Astrocyte (in vitro differentiated cells and primary cell): ENCODE measurements around the gene IL10RB. TPM values are rescaled to one million over a fixed set of nuclear protein-coding genes. Genes with fewer than 3 reads are reported as not detected.

Source experiments
- DNase-seq: peaks from one replicate; pipeline ENCODE4 v3.0.0-alpha.2; 2010; ENCODE audit warnings: low read depth
- FAIRE-seq: peaks from 2 replicates; lab custom pipeline; 2011; peaks lifted over from hg19 to GRCh38; lab: Jason Lieb, UNC
- H2AFZ ChIP-seq: 2 replicates; pipeline ENCODE4 v1.6.0; 2012; ENCODE audit warnings: low read depth, low read length, inconsistent platforms
- H3K27ac ChIP-seq: 2 replicates; pipeline ENCODE4 v1.5.1; 2011; ENCODE audit warnings: low read depth, low read length, inconsistent platforms
- H3K27me3 ChIP-seq: 2 replicates; pipeline ENCODE4 v1.6.0; 2011; ENCODE audit warnings: low read length, inconsistent platforms; ENCODE audit not compliant: insufficient read depth
- H3K36me3 ChIP-seq: 2 replicates; pipeline ENCODE4 v1.5.1; 2011; ENCODE audit warnings: low read length, inconsistent platforms; ENCODE audit not compliant: insufficient read depth
- H3K4me1 ChIP-seq: 2 replicates; pipeline ENCODE4 v1.5.1; 2011; ENCODE audit warnings: low read length, inconsistent platforms; ENCODE audit not compliant: insufficient read depth
- H3K4me2 ChIP-seq: 2 replicates; pipeline ENCODE4 v1.6.0; 2012; ENCODE audit warnings: low read length, inconsistent platforms
- H3K4me3 ChIP-seq: 2 replicates; pipeline ENCODE4 v1.5.1; 2011; ENCODE audit warnings: low read depth, mild to moderate bottlenecking, low read length, inconsistent platforms; ENCODE audit not compliant: insufficient read depth
- H3K79me2 ChIP-seq: 2 replicates; pipeline ENCODE4 v1.6.0; 2012; ENCODE audit warnings: mild to moderate bottlenecking, low read length, inconsistent platforms; ENCODE audit not compliant: insufficient read depth
- H3K9ac ChIP-seq: 2 replicates; pipeline ENCODE4 v1.6.0; 2012; ENCODE audit warnings: mild to moderate bottlenecking, low read length, inconsistent platforms
- H3K9me3 ChIP-seq: 2 replicates; pipeline ENCODE4 v1.5.1; 2012; ENCODE audit warnings: low read depth, mild to moderate bottlenecking, low read length, inconsistent platforms; ENCODE audit not compliant: insufficient read depth
- H4K20me1 ChIP-seq: 2 replicates; pipeline ENCODE4 v1.6.0; 2012; ENCODE audit warnings: low read length, inconsistent platforms; ENCODE audit not compliant: insufficient read depth
- H3K27ac Mint-ChIP-seq: one replicate; pipeline ENCODE4 v1.8.0; 2021; ENCODE audit warnings: mild to moderate bottlenecking, mixed read lengths; ENCODE audit not compliant: unreplicated experiment
- H3K27me3 Mint-ChIP-seq: one replicate; pipeline ENCODE4 v1.8.0; 2021; ENCODE audit warnings: low read depth, mixed read lengths; ENCODE audit not compliant: unreplicated experiment
- H3K36me3 Mint-ChIP-seq: one replicate; pipeline ENCODE4 v1.8.0; 2021; ENCODE audit warnings: low read depth, mixed read lengths; ENCODE audit not compliant: unreplicated experiment
- H3K4me1 Mint-ChIP-seq: one replicate; pipeline ENCODE4 v1.8.0; 2021; ENCODE audit warnings: low read depth, mixed read lengths; ENCODE audit not compliant: unreplicated experiment
- H3K4me3 Mint-ChIP-seq: one replicate; pipeline ENCODE4 v1.8.0; 2021; ENCODE audit warnings: mild to moderate bottlenecking, moderate library complexity, mixed read lengths; ENCODE audit not compliant: unreplicated experiment
- H3K9me3 Mint-ChIP-seq: one replicate; pipeline ENCODE4 v1.8.0; 2021; ENCODE audit warnings: mild to moderate bottlenecking, mixed read lengths; ENCODE audit not compliant: unreplicated experiment
- CTCF ChIP-seq: IDR thresholded peaks from 2 replicates; pipeline ENCODE4 v1.5.1; 2011; ENCODE audit warnings: low read depth, mild to moderate bottlenecking, inconsistent platforms, low read length, moderate library complexity; ENCODE audit not compliant: insufficient read depth
- EZH2 ChIP-seq: IDR thresholded peaks from 2 replicates; pipeline ENCODE4 v1.6.1; 2012; ENCODE audit warnings: mild to moderate bottlenecking, low read length, inconsistent platforms; ENCODE audit not compliant: insufficient read depth
- total RNA-seq: library from RNA; stranded (reverse); gene quantifications from 2 replicates; pipeline ENCODE4 v1.2.1, GENCODE V29; 2021

The IL10RB gene
- total RNA-seq, 1 donor from 2014 or later: 14.0 TPM

- Mint-ChIP-seq H3K27ac (no peak overlapping the region), H3K4me3 (peak overlapping the region; percentile 95), H3K27me3 (no peaks in the 10 kb centered on the region), H3K9me3 (no peaks in the 10 kb centered on the region), H3K36me3 (peaks cover 2% of the 10 kb centered on the region), H3K4me1 (peaks cover 35% of the 10 kb centered on the region)
- H2AFZ ChIP-seq: no peak overlapping the region
- DNase-seq (no peak), FAIRE-seq (no peak)
- H3K4me3 ChIP-seq: no peak overlapping the region
- H3K36me3 ChIP-seq: no peaks in the 10 kb centered on the region
- H3K27ac ChIP-seq: no peak overlapping the region
- no peaks in the 10 kb centered on the region for H3K9me3 ChIP-seq
- no peak for TF ChIP-seq EZH2
- TF ChIP-seq CTCF: no peak
- H3K4me2 ChIP-seq: peak overlapping the region; percentile 2
- no peaks in the 10 kb centered on the region for H3K27me3 ChIP-seq
- H3K9ac ChIP-seq: no peak overlapping the region
- H3K4me1 ChIP-seq: peaks cover 6% of the 10 kb centered on the region
- H3K79me2 ChIP-seq: peaks cover 43% of the 10 kb centered on the region
- peaks cover 20% of the 10 kb centered on the region for H4K20me1 ChIP-seq
These were observed 33.7 kb upstream of the IL10RB start for GRCh38 chr21:33232291-33233034.

DNA sequence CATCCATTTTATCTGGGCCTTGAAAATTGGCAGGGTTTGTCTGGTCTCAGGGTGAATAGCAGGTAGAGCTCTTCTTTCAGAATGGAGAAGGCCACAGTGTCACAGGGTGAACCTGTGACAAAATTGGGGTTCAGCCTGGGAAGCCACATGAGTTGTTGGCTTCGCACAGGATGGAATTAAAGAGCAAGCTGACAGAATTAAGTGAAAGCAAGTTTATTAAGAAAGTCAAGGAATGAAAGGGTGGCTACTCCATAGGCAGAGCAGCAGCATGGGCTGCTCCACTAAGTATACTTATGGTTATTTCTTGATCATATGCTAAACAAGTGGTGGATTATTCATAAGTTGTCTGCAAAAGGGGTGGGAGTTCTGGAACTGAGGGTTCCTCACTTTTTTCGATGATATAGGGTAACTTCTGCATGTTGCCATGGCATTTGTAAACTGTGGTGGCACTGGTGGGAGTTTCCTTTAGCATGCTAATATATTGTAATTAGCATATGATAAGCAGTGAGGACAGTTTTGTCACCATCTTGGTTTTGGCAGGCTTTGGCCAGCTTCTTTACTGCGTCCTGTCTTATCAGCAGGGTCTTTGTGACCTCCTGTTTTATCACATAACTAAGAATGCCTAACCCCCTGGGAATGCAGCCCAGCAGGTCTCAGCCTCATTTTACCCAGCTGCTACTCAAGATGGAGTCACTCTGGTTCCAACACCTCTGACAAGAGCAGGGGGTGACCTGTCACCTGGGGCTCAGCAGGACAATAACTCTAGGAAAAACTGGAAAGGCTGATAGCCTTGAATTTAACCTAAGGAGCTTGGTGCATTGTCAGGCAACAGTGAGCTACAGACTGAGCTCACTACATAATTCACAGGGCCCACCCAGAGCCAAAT, 31.3 kb upstream of the IL10RB start:
- Mint-ChIP-seq H3K9me3 (no peaks in the 10 kb centered on the region), H3K27ac (peak overlapping the region; percentile 70), H3K4me3 (no peak overlapping the region), H3K4me1 (peaks cover 42% of the 10 kb centered on the region), H3K36me3 (peaks cover 6% of the 10 kb centered on the region), H3K27me3 (no peaks in the 10 kb centered on the region)
- Histone ChIP-seq H3K9me3 (no peaks in the 10 kb centered on the region), H4K20me1 (peaks cover 34% of the 10 kb centered on the region), H3K4me1 (no peaks in the 10 kb centered on the region), H3K27me3 (no peaks in the 10 kb centered on the region), H3K36me3 (no peaks in the 10 kb centered on the region), H2AFZ (no peak overlapping the region), H3K4me2 (no peak overlapping the region), H3K27ac (no peak overlapping the region), H3K4me3 (no peak overlapping the region), H3K79me2 (peaks cover 47% of the 10 kb centered on the region), H3K9ac (no peak overlapping the region)
- TF ChIP-seq EZH2 (no peak), CTCF (no peak)
- no peak for FAIRE-seq
- DNase-seq: no peak
